Hematopoietic multipotent progenitor cell treated with erythropoietin and hydrocortisone succinate and interleukin-3 and kit ligand, for 4 days (in vitro differentiated cells): ENCODE results near the gene EIF2B4.
A peak's percentile ranks its signal among the peaks of the same experiment; 100 is the strongest.

ENCODE experiments used
- DNase-seq: peaks from one replicate; pipeline ENCODE4 v3.0.0-alpha.2; 2015

The EIF2B4 gene

GRCh38 chr2:27370026-27370815 is at the start of gene EIF2B4, which contains the start of gene SNX17:
Gene EIF2B4, minus strand, starts transcription at chr2:27370338. Its CDS starts 24 bp downstream, at chr2:27370314.
Gene SNX17, plus strand, starts transcription at chr2:27370616. Its CDS starts 128 bp downstream, at chr2:27370744.
- peak; percentile 100 for DNase-seq

- DNase-seq, result no peak
Observed at GRCh38 chr2:27416151-27416550, 46.0 kb upstream of the EIF2B4 start.

GRCh38 chr2:27412419-27413152 is 42.4 kb upstream of the EIF2B4 start:
- no peak for DNase-seq

- DNase-seq, result peak; percentile 98
Observed at GRCh38 chr2:27409321-27410073, 39.4 kb upstream of the EIF2B4 start, which contains the start of gene PPM1G. Gene PPM1G, minus strand, starts transcription at chr2:27409591. Its CDS starts 169 bp downstream, at chr2:27409422.

DNA sequence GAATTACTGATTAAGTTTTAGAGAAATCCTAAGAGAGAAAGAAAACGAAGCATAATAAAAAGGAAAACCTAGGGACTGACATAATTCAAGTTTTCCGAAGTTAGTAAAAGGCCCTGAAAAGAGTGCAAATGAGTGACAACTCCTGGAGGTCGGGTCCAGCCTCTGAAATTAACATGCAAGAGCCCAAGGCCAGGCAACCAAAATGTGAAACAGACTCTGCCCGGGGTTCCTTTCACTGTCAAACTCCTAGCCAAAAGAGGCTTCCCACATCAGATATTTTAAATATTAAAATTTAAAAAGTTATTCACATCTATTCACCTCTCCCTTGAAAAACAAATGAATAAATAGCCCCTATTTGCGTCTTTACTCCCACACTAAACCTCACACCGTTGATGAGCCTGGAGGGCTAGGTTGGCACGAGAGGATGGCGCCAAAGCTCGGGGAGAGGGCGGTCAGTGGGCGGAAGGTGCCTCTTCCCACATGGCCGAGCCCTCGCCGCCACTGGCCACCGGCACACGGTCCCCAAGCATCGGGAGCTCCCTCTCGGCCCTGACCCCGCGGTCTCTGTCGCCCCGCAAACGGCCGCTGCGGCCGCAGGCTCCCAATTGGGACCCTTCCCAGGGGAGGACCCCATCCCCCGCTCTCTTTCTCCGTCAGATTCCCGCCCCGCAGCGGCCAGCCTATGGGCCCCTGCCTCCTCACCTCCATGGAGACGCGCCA is 38.6 kb upstream of the EIF2B4 start:
- peak; percentile 65 for DNase-seq

- DNase-seq, result peak; percentile 59
Observed at GRCh38 chr2:27407798-27408491, 37.8 kb upstream of the EIF2B4 start.

DNA sequence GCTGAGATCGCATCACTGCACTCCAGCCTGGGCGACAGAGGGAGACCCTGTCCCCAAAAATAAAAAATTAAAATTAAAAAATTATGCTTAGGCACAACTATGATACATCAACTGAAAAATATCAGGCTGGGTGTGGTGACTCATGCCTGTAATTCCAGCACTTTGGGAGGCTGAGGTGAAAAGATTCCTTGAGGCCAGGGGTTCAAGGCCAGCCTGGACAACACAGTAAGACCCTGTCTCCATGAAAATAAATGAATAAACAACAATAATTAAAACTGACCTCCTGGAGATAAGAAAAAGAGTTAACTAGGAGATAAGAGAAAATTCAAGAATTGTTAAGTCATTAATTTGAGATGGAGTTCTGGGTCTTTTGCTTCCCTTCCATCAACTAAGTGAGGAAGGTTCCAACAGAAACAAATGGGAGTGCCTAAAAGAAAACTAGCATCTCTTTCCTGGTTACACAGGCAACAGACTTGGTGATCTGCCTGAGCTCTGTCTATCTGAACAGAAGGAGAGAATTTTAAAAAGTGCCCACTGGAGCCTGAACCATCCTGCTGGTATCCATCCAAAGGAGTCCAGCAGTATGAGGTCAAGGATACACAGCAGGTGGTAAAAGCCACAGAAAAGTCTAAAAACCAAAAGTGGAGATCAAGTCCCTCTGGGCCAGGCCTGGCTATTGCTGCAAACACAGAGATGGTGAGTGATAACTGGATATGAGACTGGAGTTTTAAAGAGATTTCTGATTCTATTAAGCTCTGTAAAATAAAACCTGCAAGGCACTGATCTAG is 30.4 kb upstream of the EIF2B4 start:
- DNase-seq, result no peak

DNA sequence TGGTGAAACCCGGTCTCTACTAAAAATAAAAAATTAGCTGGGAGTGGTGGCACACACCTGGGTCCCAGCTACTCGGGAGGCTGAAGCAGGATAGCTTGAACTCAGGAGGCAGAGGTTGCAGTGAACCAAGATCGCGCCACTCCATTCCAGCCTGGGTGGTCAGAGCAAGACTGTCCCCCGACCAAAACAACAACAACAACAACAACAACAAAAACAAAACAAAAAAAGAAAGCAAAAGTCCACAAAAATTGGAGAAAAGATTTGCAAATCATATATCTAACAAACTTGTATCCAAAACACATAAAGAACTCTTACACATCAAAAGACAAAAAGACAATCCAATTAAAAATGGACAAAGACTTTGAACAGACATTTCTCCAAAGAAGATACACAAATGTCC is 28.8 kb upstream of the EIF2B4 start:
- DNase-seq, result no peak

DNA sequence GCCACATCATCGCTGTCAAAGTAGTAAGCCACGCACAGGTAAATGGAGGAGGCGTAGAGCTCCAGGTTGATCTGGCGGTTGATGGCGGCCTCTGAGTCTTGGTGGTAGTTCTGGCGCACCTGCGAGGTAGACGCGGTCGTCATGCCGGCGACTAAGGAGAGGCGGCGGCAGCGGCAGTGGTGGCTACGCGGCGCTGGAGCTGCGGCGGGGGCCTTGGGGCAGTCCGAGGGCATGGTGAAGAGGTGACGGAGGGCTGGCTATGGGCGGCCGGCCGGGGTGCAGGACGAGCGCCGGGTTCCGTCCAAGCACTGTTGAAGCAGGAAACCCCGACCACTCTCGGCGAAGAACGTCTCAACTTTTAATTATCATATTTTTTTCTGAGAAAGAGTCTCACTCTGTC is 23.1 kb upstream of the EIF2B4 start:
- no peak for DNase-seq

DNA sequence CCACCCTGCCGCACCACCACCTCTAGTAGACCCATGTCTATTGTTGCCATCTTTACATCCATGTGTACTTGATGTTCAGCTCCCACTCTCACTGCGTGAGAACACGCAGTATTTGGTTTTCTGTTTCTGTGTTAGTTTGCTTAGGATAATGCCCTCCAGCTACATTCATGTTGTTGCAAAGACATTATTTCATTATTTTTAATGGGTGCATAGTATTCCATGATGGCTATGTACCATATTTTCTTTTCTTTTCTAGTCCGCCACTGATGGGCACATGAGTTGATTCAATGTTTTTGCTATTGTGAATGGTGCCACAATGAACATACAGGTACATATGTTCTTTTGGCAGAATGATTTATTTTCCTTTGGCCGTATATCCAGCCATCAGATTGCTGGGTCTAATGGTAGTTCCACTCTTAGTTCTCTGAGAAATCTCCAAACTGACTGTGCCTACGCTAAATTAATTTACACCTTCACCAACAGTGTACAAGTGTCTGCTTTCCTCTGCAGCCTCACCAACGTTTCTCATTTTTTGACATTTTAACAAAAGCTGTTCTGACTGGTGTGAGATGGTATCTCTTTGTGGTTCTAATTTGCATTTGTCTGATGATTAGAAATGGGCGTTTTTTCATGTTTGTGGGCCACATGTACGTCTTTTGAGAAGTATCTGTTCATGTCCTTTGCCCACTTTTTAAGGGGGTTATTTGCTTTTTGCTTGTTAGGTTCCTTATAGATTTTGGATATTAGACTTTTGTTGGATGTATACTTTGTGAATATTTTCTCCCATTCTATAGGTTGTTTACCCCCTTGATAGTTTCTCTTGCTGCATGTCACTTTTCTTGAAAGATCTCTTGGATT is 20.9 kb upstream of the EIF2B4 start:
- no peak for DNase-seq

- no peak for DNase-seq
Observed at GRCh38 chr2:27381577-27382181, 11.5 kb upstream of the EIF2B4 start.

- peak; percentile 98 for DNase-seq
Observed at GRCh38 chr2:27380626-27381545, 10.7 kb upstream of the EIF2B4 start, which contains the start of gene ZNF513. Gene ZNF513, minus strand, starts transcription at chr2:27380734. Its CDS starts 208 bp downstream, at chr2:27380526.

GRCh38 chr2:27379836-27380625 is 9.9 kb upstream of the EIF2B4 start:
- DNase-seq, result peak; percentile 60

DNA sequence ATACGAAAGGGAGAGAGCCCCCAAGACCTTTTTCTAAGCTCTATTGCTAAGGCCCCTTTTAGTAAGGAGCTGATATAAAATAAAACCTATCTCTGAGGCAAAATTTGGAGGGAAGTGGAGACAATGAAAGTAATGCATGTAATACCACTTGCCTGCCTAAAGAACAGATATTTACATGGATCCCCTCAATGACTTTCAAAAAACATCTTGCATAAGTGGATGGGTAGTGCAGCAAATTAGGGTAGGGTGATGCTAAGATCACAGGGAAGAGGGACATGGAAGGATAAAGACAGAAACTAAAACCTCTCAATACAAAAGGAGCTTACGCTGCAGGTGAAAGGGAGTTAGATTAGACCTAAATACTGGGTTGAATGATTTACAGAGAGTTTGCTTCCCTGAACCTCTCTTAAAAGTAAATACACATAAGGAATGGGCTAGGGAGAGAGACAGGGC is 9.3 kb upstream of the EIF2B4 start:
- DNase-seq, result no peak

GRCh38 chr2:27378809-27379290 is 8.7 kb upstream of the EIF2B4 start:
- no peak for DNase-seq

GRCh38 chr2:27378096-27378808 is 8.1 kb upstream of the EIF2B4 start:
- DNase-seq, result peak; percentile 56
